Suprapubic skin (tissue), 4 donors: ENCODE data around the gene DIAPH2.

Experiments used
- CTCF ChIP-seq, 2 donors: fragments of 200-600 bp in 1 of 2; fragments of 450-650 bp in 1 of 2; sonication (generic) in 1 of 2; IDR thresholded peaks; one replicate each; pipeline ENCODE4 v1.5.1; 2016 to 2019; ENCODE audit warnings: antibody characterized with exemption in 2 of 2, mild to moderate bottlenecking in 1 of 2, moderate library complexity in 1 of 2
- POLR2A ChIP-seq, 2 donors: fragments of 450-650 bp; IDR thresholded peaks; one replicate each; pipeline ENCODE4 v1.6.1; 2017; ENCODE audit warnings: antibody characterized with exemption in 2 of 2, mild to moderate bottlenecking in 2 of 2, moderate library complexity in 2 of 2
- POLR2AphosphoS5 ChIP-seq, 3 donors: sonication (generic); formaldehyde crosslinking; IDR thresholded peaks; one replicate each; pipeline ENCODE4 v1.6.1; 2017; ENCODE audit warnings: antibody characterized with exemption in 3 of 3

- TF ChIP-seq POLR2AphosphoS5 (IDR thresholded peaks at IDR 0.05) (no peak), CTCF (IDR thresholded peaks at IDR 0.05) (no peak), POLR2A (IDR thresholded peaks at IDR 0.05) (no peak)
Measured at GRCh38 chrX:97369947-97370346, 685.3 kb downstream of the DIAPH2 start.
